Measurements from ENCODE around the gene HAP1. TPM values are rescaled to one million over a fixed set of nuclear protein-coding genes. Genes with fewer than 3 reads are reported as not detected.
A peak's percentile ranks its signal among the peaks of the same experiment; 100 is the strongest.

HAP1 gene
- total and polyA plus RNA-seq, 2 of the 8 experiments (the other 6 are each of a cell fraction or from before 2014, with no cell fraction given): 2.3 to 3.6 TPM

DNA sequence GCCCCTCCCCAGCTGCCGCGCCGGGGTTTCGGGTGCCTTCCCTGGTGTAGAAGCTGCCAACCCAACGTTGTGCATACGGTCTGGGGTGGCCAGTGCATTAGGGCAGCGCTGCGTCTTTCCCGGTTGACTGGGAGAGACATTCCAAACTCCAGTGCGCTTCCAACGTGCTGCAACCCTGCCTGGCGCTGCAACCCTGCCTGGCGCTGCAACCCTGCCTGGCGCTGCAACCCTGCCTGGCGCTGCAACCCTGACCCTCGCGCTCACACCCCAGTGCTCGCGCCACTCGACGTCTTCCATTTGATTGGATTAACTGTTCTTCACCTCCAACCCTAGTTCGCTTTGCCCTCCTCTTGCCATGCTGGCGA lies 488 bp upstream of the HAP1 start:
- no peak overlapping the region for H4K8ac ChIP-seq (ENCODE audit: extremely low read depth, insufficient read depth, low read length)
- no peaks in the 10 kb centered on the region for H3K79me2 ChIP-seq (ENCODE audit: control insufficient read depth in 1 of 2, insufficient read depth in 2 of 2, low read length in 2 of 2)
- POLR2A ChIA-PET (ENCODE audit: partially characterized antibody): interaction anchor here (1.0 to 18.3 kb wide), 29 partner anchors 9 to 281 kb away, joined by 3 to 215 read pairs (median 5); partner anchors contain the start of genes EIF1, FKBP10, JUP and KLHL11
- H3K36me3 ChIP-seq (ENCODE audit: control insufficient read depth in 2 of 4, insufficient read depth in 4 of 4, low read length in 3 of 4): no peaks in the 10 kb centered on the region
- peak overlapping the region; percentile 72; the same call in 1 of the 2 replicates for H2BK5ac ChIP-seq (ENCODE audit: low read depth, low read length)
- H3K18ac ChIP-seq (ENCODE audit: extremely low read depth, low read length): peak overlapping the region; percentile 71; the same call in 1 of the 2 replicates
- H3K56ac ChIP-seq (replicated peaks; ENCODE audit: insufficient read length, low read depth, low read length): no peak overlapping the region
- H3K4me1 ChIP-seq (replicated peaks in 1 of 4; ENCODE audit: control insufficient read depth in 3 of 4, insufficient read depth in 4 of 4, low read length in 3 of 4): peaks cover 0 to 11% (median 8%) of the 10 kb centered on the region in 4 experiments; a peak in 6 of 7 replicates
- peak overlapping the region; percentile 47 to 66 (median 58) for H3K4me3 ChIP-seq (ENCODE audit: extremely low read depth in 1 of 4, insufficient read depth in 2 of 4, low read depth in 3 of 4, low read length in 4 of 4)
- peak overlapping the region; percentile 95; the same call in 1 of the 2 replicates for H2BK12ac ChIP-seq (ENCODE audit: low read depth, low read length)
- H3K9me3 ChIP-seq (ENCODE audit: insufficient read depth in 2 of 2, low read depth in 1 of 2, low read length in 1 of 2): no peaks in the 10 kb centered on the region
- H2BK120ac ChIP-seq (replicated peaks; ENCODE audit: low read depth, low read length): no peak overlapping the region
- no peak overlapping the region for H4K5ac ChIP-seq (ENCODE audit: insufficient read length, low read depth, low read length)
- H2BK15ac ChIP-seq (ENCODE audit: low read length): peak overlapping the region; percentile 92; the same call in 1 of the 2 replicates
- peak overlapping the region; percentile 97 for H2AFZ ChIP-seq (ENCODE audit: low read length)
- H3K9ac ChIP-seq (replicated peaks in 1 of 4; ENCODE audit: extremely low read depth in 1 of 4, low read depth in 3 of 4, low read length in 3 of 4): peak overlapping the region in 2 of 4 experiments; percentile 82 to 90; a peak in 4 of 7 replicates
- no peak overlapping the region for H3K23ac ChIP-seq (ENCODE audit: insufficient read length)
- FAIRE-seq: no peak
- DNase-seq (ENCODE audit: low read depth in 1 of 2, low spot score in 2 of 2): no peak
- H3K23me2 ChIP-seq (ENCODE audit: low read depth, low read length): peaks cover 13% of the 10 kb centered on the region
- peak overlapping the region; percentile 89 to 90 for H3K4me2 ChIP-seq (ENCODE audit: insufficient read depth in 1 of 2, low read depth in 2 of 2, low read length in 2 of 2)
- H3K27ac ChIP-seq (ENCODE audit: low read depth, low read length): 0 out of 2 replicates have a peak overlapping the region, but pooled peaks have one; percentile 46
- CTCF ChIA-PET (ENCODE audit: partially characterized antibody): interaction anchor here (0.6 to 3.6 kb wide), 6 partner anchors 10 to 139 kb away, joined by 3 to 43 read pairs (median 4); partner anchors contain the start of gene KLHL11
- no peaks in the 10 kb centered on the region for H3K79me1 ChIP-seq (ENCODE audit: low read depth, low read length)
- H3K14ac ChIP-seq (ENCODE audit: insufficient read length): no peak overlapping the region
- H4K20me1 ChIP-seq (replicated peaks in 1 of 2; ENCODE audit: control insufficient read depth in 1 of 2, insufficient read depth in 2 of 2, low read length in 2 of 2): peaks cover 5% of the 10 kb centered on the region in 2 experiments
- peak overlapping the region; percentile 61 for H4K91ac ChIP-seq (replicated peaks; ENCODE audit: insufficient read length, low read length)
- WGBS, 2 experiments (ENCODE audit: extremely low coverage in 1 of 2, insufficient coverage in 1 of 2, insufficient read length in 1 of 2, insufficient replicate concordance in 2 of 2, low coverage in 1 of 2, low lambda C conversion rate in 2 of 2, missing lambda C conversion rate in 1 of 2): 4% methylated on average over 23 of the region's 23 CpGs; no CpG with 5 or more reads in 1 of the 2 experiments
- no peak overlapping the region for H2AK5ac ChIP-seq (ENCODE audit: low read depth, low read length)
- no peak overlapping the region for H3K4ac ChIP-seq (replicated peaks; ENCODE audit: insufficient read length, low read depth, low read length)
- TF ChIP-seq POLR2A (IDR thresholded peaks at IDR 0.05; ENCODE audit: control extremely low read depth in 1 of 2, low read depth in 2 of 2, low read length in 2 of 2) (no peak), BRCA1 (IDR thresholded peaks at IDR 0.05; ENCODE audit: low read depth, low read length) (no peak), E2F6 (IDR thresholded peaks at IDR 0.05) (peak; percentile 28; the same call in 1 of the 2 replicates), CHD1 (IDR thresholded peaks at IDR 0.05; ENCODE audit: low read depth, low read length) (no peak)
- peaks cover 19 to 68% (median 53%) of the 10 kb centered on the region in 4 experiments for H3K27me3 ChIP-seq (replicated peaks in 1 of 4; ENCODE audit: control insufficient read depth in 3 of 4, extremely low read depth in 1 of 4, insufficient read depth in 3 of 4, low read length in 3 of 4)
- H2BK20ac ChIP-seq (ENCODE audit: low read length): no peak overlapping the region

Data from H1 (cell line).